H9 (cell line): ENCODE data around the gene ST13. TPM values are rescaled to one million over a fixed set of nuclear protein-coding genes. Genes with fewer than 3 reads are reported as not detected.

Source experiments
- DNase-seq: peaks from one replicate; pipeline ENCODE4 v3.0.0-alpha.2; 2017
- H2AFZ ChIP-seq: one replicate; pipeline ENCODE4 v1.6.1; 2013; ENCODE audit warnings: mild to moderate bottlenecking, low read length, control low read depth, moderate library complexity
- H2AK5ac ChIP-seq: 2 replicates; pipeline ENCODE4 v1.6.1; 2013; ENCODE audit warnings: low read length, control low read depth, mixed read lengths; ENCODE audit not compliant: insufficient read length
- H2BK120ac ChIP-seq: one replicate; pipeline ENCODE4 v1.6.1; 2013; ENCODE audit warnings: low read depth, mild to moderate bottlenecking, low read length, control low read depth, inconsistent platforms; ENCODE audit not compliant: poor library complexity, severe bottlenecking
- H2BK12ac ChIP-seq: 2 replicates; pipeline ENCODE4 v1.6.1; 2013; ENCODE audit warnings: low read length, control low read depth, mixed read lengths, low read depth; ENCODE audit not compliant: insufficient read length
- H2BK15ac ChIP-seq: 2 replicates; pipeline ENCODE4 v1.6.1; 2013; ENCODE audit warnings: low read depth, low read length, control low read depth
- H2BK20ac ChIP-seq: one replicate; pipeline ENCODE4 v1.6.1; 2013; ENCODE audit warnings: low read depth, mild to moderate bottlenecking, low read length, control low read depth, inconsistent platforms; ENCODE audit not compliant: poor library complexity, severe bottlenecking
- H2BK5ac ChIP-seq: 2 replicates; pipeline ENCODE4 v1.6.1; 2013; ENCODE audit warnings: low read length, control low read depth, mixed read lengths; ENCODE audit not compliant: insufficient read length
- H3K14ac ChIP-seq: 2 replicates; pipeline ENCODE4 v1.6.1; 2013; ENCODE audit warnings: low read length, control low read depth; ENCODE audit not compliant: insufficient read depth
- H3K18ac ChIP-seq: 2 replicates; pipeline ENCODE4 v1.6.1; 2013; ENCODE audit warnings: low read depth, mild to moderate bottlenecking, mixed read lengths, low read length, control low read depth; ENCODE audit not compliant: insufficient read length
- H3K23ac ChIP-seq: 2 replicates; pipeline ENCODE4 v1.6.1; 2013; ENCODE audit warnings: low read length, control low read depth, mixed read lengths, low read depth; ENCODE audit not compliant: insufficient read length
- H3K23me2 ChIP-seq: 2 replicates; pipeline ENCODE4 v1.6.1; 2013; ENCODE audit warnings: low read depth, mild to moderate bottlenecking, mixed read lengths, low read length, control low read depth; ENCODE audit not compliant: insufficient read length, poor library complexity, severe bottlenecking
- H3K27ac ChIP-seq: 2 replicates; pipeline ENCODE4 v1.5.1; 2013; ENCODE audit warnings: low read length, control low read depth, mixed read lengths, low read depth; ENCODE audit not compliant: insufficient read length
- H3K27me3 ChIP-seq: 2 replicates; pipeline ENCODE4 v1.6.1; 2013; ENCODE audit warnings: low read length, control low read depth, inconsistent platforms; ENCODE audit not compliant: insufficient read depth
- H3K4ac ChIP-seq: 2 replicates; pipeline ENCODE4 v1.6.1; 2013; ENCODE audit warnings: low read depth, mild to moderate bottlenecking, control low read depth, inconsistent platforms, low read length, moderate library complexity
- H3K4me1 ChIP-seq: 2 replicates; pipeline ENCODE4 v1.6.1; 2013; ENCODE audit warnings: low read length, control low read depth, inconsistent platforms; ENCODE audit not compliant: insufficient read depth
- H3K4me2 ChIP-seq: 2 replicates; pipeline ENCODE4 v1.6.1; 2013; ENCODE audit warnings: low read length, control low read depth, mixed read lengths; ENCODE audit not compliant: insufficient read length, insufficient read depth
- H3K56ac ChIP-seq: 2 replicates; pipeline ENCODE4 v1.6.1; 2013; ENCODE audit warnings: low read depth, mild to moderate bottlenecking, mixed read lengths, low read length, control low read depth; ENCODE audit not compliant: insufficient read length
- H3K79me1 ChIP-seq: 2 replicates; pipeline ENCODE4 v1.6.1; 2013; ENCODE audit warnings: low read depth, mild to moderate bottlenecking, moderate library complexity, low read length, control low read depth, inconsistent platforms; ENCODE audit not compliant: insufficient read depth, poor library complexity, severe bottlenecking
- H3K79me2 ChIP-seq: 2 replicates; pipeline ENCODE4 v1.6.1; 2013; ENCODE audit warnings: low read length, control low read depth, inconsistent platforms; ENCODE audit not compliant: insufficient read depth
- H3K9ac ChIP-seq: 2 replicates; pipeline ENCODE4 v1.6.1; 2013; ENCODE audit warnings: low read length, control low read depth, mixed read lengths; ENCODE audit not compliant: insufficient read length; ENCODE audit errors: extremely low read depth
- H3K9me3 ChIP-seq: one replicate; pipeline ENCODE4 v1.6.1; 2013; ENCODE audit warnings: low read depth, low read length, inconsistent platforms; ENCODE audit not compliant: control insufficient read depth
- H3T11ph ChIP-seq: one replicate; pipeline ENCODE4 v1.6.1; 2013; ENCODE audit warnings: mild to moderate bottlenecking, low read length, control low read depth, inconsistent platforms
- H4K20me1 ChIP-seq: one replicate; pipeline ENCODE4 v1.6.1; 2013; ENCODE audit not compliant: control insufficient read depth, insufficient read length, insufficient read depth
- H4K5ac ChIP-seq: 2 replicates; pipeline ENCODE4 v1.6.1; 2013; ENCODE audit warnings: low read depth, mild to moderate bottlenecking, mixed read lengths, low read length, control low read depth; ENCODE audit not compliant: insufficient read length
- H4K8ac ChIP-seq: replicated peaks from 2 replicates; pipeline ENCODE4 v1.6.1; 2013; ENCODE audit warnings: low read length, control low read depth, mixed read lengths, low read depth; ENCODE audit not compliant: insufficient read length
- H4K91ac ChIP-seq: 2 replicates; pipeline ENCODE4 v1.6.1; 2013; ENCODE audit warnings: low read depth, mild to moderate bottlenecking, moderate library complexity, mixed read lengths, low read length, control low read depth; ENCODE audit not compliant: insufficient read length
- H3K27ac Mint-ChIP-seq, 3 experiments: 2 replicates in 2 of 3; 3 replicates in 1 of 3; pipeline ENCODE4 v1.8.0; 2020 to 2021; ENCODE audit warnings: mixed read lengths in 3 of 3, mild to moderate bottlenecking in 1 of 3, moderate library complexity in 1 of 3
- H3K27me3 Mint-ChIP-seq: 2 replicates; pipeline ENCODE4 v1.8.0; 2021; ENCODE audit warnings: low read depth, mild to moderate bottlenecking, moderate library complexity, mixed read lengths
- H3K36me3 Mint-ChIP-seq, 3 experiments: 2 replicates in 2 of 3; 3 replicates in 1 of 3; pipeline ENCODE4 v1.8.0; 2020 to 2021; ENCODE audit warnings: low read depth in 3 of 3, mixed read lengths in 3 of 3; ENCODE audit not compliant: insufficient read depth in 1 of 3
- H3K4me1 Mint-ChIP-seq, 2 experiments: 2 replicates each; pipeline ENCODE4 v1.8.0; 2020; ENCODE audit warnings: mixed read lengths in 2 of 2
- H3K4me3 Mint-ChIP-seq, 2 experiments: 2 replicates in 1 of 2; 3 replicates in 1 of 2; pipeline ENCODE4 v1.8.0; 2020 to 2021; ENCODE audit warnings: mild to moderate bottlenecking in 2 of 2, mixed read lengths in 2 of 2, moderate library complexity in 1 of 2
- H3K9me3 Mint-ChIP-seq, 2 experiments: 2 replicates in 1 of 2; 3 replicates in 1 of 2; pipeline ENCODE4 v1.8.0; 2020; ENCODE audit warnings: mild to moderate bottlenecking in 2 of 2, mixed read lengths in 2 of 2, moderate library complexity in 1 of 2
- WGBS: extraction: QIAGEN DNeasy Blood & Tissue Kit; methylation state at CpG from one replicate; pipeline ENCODE4 v1.1.7; 2013; ENCODE audit warnings: missing lambda C conversion rate, low lambda C conversion rate, mixed read lengths; ENCODE audit not compliant: insufficient read length; ENCODE audit errors: extremely low coverage; 5-methylcytosine and 5-hydroxymethylcytosine counted together
- total RNA-seq: library from RNA; stranded (reverse); gene quantifications from 2 replicates; pipeline ENCODE4 v1.2.1, GENCODE V29; 2021
- TF ChIP-seq, protein P1 (sequence below): fragments of 200-600 bp; sonication (generic); conservative IDR thresholded peaks from 3 replicates; pipeline ENCODE4 v1.8.0; 2021; ENCODE audit warnings: antibody characterized with exemption, mild to moderate bottlenecking

The ST13 gene
- total RNA-seq, 1 experiment from 2014 or later = 353 TPM

DNA sequence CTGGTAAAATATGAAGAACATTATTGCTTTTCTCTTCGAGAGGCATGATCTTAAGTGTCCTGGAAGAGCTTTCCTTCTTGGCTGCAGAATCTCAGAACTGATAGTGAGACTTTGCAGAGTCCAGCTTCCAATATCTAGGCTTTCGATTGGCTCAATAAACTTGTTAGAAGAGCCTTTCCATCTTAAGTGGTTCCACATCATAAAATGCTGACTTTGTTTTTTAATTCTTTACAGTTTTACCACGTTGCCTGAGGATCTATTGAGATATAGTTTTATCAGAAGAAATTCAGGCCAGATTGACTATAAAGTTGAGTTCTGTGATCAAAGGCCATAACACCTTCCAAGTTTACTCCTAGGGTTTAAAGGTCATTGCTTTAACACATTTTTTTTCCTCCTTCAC is 21.0 kb upstream of the ST13 start:
- Mint-ChIP-seq H3K36me3 (peaks cover 3 to 7% (median 7%) of the 10 kb centered on the region in 3 experiments; a peak in 5 of 7 replicates), H3K4me1 (no peaks in the 10 kb centered on the region), H3K4me3 (no peak overlapping the region), H3K9me3 (no peaks in the 10 kb centered on the region), H3K27ac (no peak overlapping the region; a peak in 1 of 7 replicates), H3K27me3 (no peaks in the 10 kb centered on the region)
- no peaks in the 10 kb centered on the region for H3K9me3 ChIP-seq
- no peak overlapping the region for H2BK20ac ChIP-seq
- H2AK5ac ChIP-seq = no peak overlapping the region
- no peak overlapping the region for H3K56ac ChIP-seq
- H2BK120ac ChIP-seq = no peak overlapping the region
- no peak overlapping the region for H3K27ac ChIP-seq
- H4K5ac ChIP-seq = no peak overlapping the region
- H2BK5ac ChIP-seq = no peak overlapping the region
- H3K4me1 ChIP-seq = no peaks in the 10 kb centered on the region
- no peak overlapping the region for H3K4ac ChIP-seq
- H2AFZ ChIP-seq = no peak overlapping the region
- H3K27me3 ChIP-seq = no peaks in the 10 kb centered on the region
- H2BK12ac ChIP-seq = no peak overlapping the region
- no peak overlapping the region for H3K14ac ChIP-seq
- H4K91ac ChIP-seq = no peak overlapping the region
- no peaks in the 10 kb centered on the region for H4K20me1 ChIP-seq
- no peak overlapping the region for H3K9ac ChIP-seq
- no peak overlapping the region for H3K23ac ChIP-seq
- no peaks in the 10 kb centered on the region for H3K23me2 ChIP-seq
- no peak for DNase-seq
- no peak overlapping the region for H3T11ph ChIP-seq
- WGBS = no CpG with 5 or more reads among the region's 3 CpGs
- no peak overlapping the region for H3K4me2 ChIP-seq
- no peak overlapping the region for H2BK15ac ChIP-seq
- H3K79me2 ChIP-seq = no peaks in the 10 kb centered on the region
- H3K18ac ChIP-seq = no peak overlapping the region
- no peak overlapping the region for H4K8ac ChIP-seq
- TF ChIP-seq, protein P1, sequence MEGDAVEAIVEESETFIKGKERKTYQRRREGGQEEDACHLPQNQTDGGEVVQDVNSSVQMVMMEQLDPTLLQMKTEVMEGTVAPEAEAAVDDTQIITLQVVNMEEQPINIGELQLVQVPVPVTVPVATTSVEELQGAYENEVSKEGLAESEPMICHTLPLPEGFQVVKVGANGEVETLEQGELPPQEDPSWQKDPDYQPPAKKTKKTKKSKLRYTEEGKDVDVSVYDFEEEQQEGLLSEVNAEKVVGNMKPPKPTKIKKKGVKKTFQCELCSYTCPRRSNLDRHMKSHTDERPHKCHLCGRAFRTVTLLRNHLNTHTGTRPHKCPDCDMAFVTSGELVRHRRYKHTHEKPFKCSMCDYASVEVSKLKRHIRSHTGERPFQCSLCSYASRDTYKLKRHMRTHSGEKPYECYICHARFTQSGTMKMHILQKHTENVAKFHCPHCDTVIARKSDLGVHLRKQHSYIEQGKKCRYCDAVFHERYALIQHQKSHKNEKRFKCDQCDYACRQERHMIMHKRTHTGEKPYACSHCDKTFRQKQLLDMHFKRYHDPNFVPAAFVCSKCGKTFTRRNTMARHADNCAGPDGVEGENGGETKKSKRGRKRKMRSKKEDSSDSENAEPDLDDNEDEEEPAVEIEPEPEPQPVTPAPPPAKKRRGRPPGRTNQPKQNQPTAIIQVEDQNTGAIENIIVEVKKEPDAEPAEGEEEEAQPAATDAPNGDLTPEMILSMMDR = no peak
- H3K79me1 ChIP-seq = no peaks in the 10 kb centered on the region
